GM10266 (cell line): Measurements from ENCODE around the gene POMT1.

Experiments used
- DNase-seq: peaks from one replicate; pipeline ENCODE4 v3.0.0; 2012; ENCODE audit errors: extremely low spot score
- TF ChIP-seq, protein P1 (sequence below): IDR thresholded peaks from 2 replicates; pipeline ENCODE4 v1.5.1; 2012; ENCODE audit warnings: mild to moderate bottlenecking, low read depth; ENCODE audit not compliant: control insufficient read depth, insufficient read depth; ENCODE audit errors: missing control alignments

The POMT1 gene

GRCh38 chr9:131562032-131562959 lies 59.6 kb downstream of the POMT1 start:
- no peak for DNase-seq
- TF ChIP-seq, protein P1, sequence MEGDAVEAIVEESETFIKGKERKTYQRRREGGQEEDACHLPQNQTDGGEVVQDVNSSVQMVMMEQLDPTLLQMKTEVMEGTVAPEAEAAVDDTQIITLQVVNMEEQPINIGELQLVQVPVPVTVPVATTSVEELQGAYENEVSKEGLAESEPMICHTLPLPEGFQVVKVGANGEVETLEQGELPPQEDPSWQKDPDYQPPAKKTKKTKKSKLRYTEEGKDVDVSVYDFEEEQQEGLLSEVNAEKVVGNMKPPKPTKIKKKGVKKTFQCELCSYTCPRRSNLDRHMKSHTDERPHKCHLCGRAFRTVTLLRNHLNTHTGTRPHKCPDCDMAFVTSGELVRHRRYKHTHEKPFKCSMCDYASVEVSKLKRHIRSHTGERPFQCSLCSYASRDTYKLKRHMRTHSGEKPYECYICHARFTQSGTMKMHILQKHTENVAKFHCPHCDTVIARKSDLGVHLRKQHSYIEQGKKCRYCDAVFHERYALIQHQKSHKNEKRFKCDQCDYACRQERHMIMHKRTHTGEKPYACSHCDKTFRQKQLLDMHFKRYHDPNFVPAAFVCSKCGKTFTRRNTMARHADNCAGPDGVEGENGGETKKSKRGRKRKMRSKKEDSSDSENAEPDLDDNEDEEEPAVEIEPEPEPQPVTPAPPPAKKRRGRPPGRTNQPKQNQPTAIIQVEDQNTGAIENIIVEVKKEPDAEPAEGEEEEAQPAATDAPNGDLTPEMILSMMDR, result no peak

GRCh38 chr9:131565369-131565768 lies 62.7 kb downstream of the POMT1 start:
- no peak for DNase-seq
- TF ChIP-seq, protein P1, result no peak

GRCh38 chr9:131566158-131566557 lies 63.4 kb downstream of the POMT1 start:
- TF ChIP-seq, protein P1, result no peak
- no peak for DNase-seq

GRCh38 chr9:131567910-131568309 lies 65.2 kb downstream of the POMT1 start:
- no peak for DNase-seq
- TF ChIP-seq, protein P1, result no peak
